Measurements from ENCODE around the gene PTX4. TPM values are rescaled to one million over a fixed set of nuclear protein-coding genes. Genes with fewer than 3 reads are reported as not detected.

Gene PTX4
- total RNA-seq, 1 experiment from 2014 or later = not detected

GRCh38 chr16:1527836-1528811, 39.4 kb upstream of the PTX4 start:
- Histone ChIP-seq H3K36me3 (no peaks in the 10 kb centered on the region), H3K27me3 (no peaks in the 10 kb centered on the region), H3K9me3 (no peaks in the 10 kb centered on the region), H3K4me3 (no peak overlapping the region)
- no peak for DNase-seq

GRCh38 chr16:1526608-1527555, 38.1 kb upstream of the PTX4 start:
- H3K27me3 ChIP-seq = no peaks in the 10 kb centered on the region
- H3K9me3 ChIP-seq = no peaks in the 10 kb centered on the region
- no peak for DNase-seq
- H3K4me3 ChIP-seq = no peak overlapping the region
- H3K36me3 ChIP-seq = no peaks in the 10 kb centered on the region

GRCh38 chr16:1525871-1526607, 37.3 kb upstream of the PTX4 start:
- Histone ChIP-seq H3K4me3 (no peak overlapping the region), H3K27me3 (no peaks in the 10 kb centered on the region), H3K9me3 (no peaks in the 10 kb centered on the region), H3K36me3 (no peaks in the 10 kb centered on the region)
- no peak for DNase-seq

DNA sequence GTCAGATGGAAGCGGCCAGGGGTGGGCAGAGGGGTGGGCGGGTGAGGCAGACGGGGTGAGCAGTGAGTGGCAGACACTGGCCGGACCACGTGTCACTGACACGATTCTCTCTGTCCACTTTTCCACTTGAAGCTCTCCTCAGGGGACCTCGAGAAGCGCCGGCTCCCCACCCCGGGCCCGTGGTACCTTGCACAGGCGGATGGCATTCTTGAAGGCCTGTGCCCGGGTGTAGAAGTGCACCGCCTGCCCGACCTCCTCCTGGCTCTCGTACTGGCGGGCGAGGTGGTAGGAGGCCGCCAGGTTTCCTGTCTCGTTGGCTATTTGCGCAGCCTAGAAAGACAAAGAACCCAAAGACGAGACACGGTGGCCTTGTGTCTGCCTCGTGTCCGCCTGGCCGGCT, 35.6 kb upstream of the PTX4 start:
- Histone ChIP-seq H3K36me3 (no peaks in the 10 kb centered on the region), H3K4me3 (no peak overlapping the region), H3K27me3 (no peaks in the 10 kb centered on the region), H3K9me3 (no peaks in the 10 kb centered on the region)
- DNase-seq = no peak

- H3K36me3 ChIP-seq = no peaks in the 10 kb centered on the region
- no peaks in the 10 kb centered on the region for H3K27me3 ChIP-seq
- DNase-seq = no peak
These were observed 35.0 kb upstream of the PTX4 start for GRCh38 chr16:1523581-1524245.

GRCh38 chr16:1520461-1520860, 31.7 kb upstream of the PTX4 start:
- H3K9me3 ChIP-seq = no peaks in the 10 kb centered on the region
- no peaks in the 10 kb centered on the region for H3K36me3 ChIP-seq
- H3K27me3 ChIP-seq = no peaks in the 10 kb centered on the region
- DNase-seq = no peak
- H3K4me3 ChIP-seq = no peak overlapping the region

More at GRCh38 chr16:1523581-1524245, 35.0 kb upstream of the PTX4 start:
- Histone ChIP-seq H3K4me3 (no peak overlapping the region), H3K9me3 (no peaks in the 10 kb centered on the region)

GRCh38 chr16:1519831-1520230, 31.1 kb upstream of the PTX4 start:
- no peaks in the 10 kb centered on the region for H3K27me3 ChIP-seq
- H3K4me3 ChIP-seq = no peak overlapping the region
- H3K36me3 ChIP-seq = no peaks in the 10 kb centered on the region
- no peak for DNase-seq
- H3K9me3 ChIP-seq = no peaks in the 10 kb centered on the region

DNA sequence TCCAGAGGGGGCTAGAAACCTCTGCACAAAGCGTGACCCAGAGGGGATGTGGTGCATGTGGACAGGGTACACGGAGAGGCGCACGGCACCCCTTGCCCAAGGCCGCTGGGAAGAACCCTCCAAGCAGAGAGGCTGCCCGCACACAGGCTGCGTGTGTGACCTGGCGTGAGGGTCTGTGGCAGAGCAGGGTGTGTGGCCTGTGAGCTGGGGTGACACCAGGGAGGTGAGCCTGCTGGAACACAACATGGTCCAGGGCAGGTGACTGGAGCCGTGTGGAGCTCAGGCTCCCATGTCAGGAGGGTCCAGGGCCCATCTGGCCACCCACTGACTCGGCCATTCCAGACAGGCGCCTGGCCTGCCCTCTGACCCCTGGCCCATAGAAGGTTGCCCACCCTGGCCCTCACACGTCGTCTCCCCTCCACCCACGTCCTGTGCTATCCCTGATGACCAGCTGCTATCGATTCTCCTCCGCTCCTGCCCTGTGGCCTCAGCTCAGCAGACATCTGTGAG, 29.9 kb upstream of the PTX4 start:
- H3K4me3 ChIP-seq = no peak overlapping the region
- DNase-seq = no peak
- no peaks in the 10 kb centered on the region for H3K9me3 ChIP-seq
- H3K27me3 ChIP-seq = no peaks in the 10 kb centered on the region
- no peaks in the 10 kb centered on the region for H3K36me3 ChIP-seq

- Histone ChIP-seq H3K4me3 (no peak overlapping the region), H3K27me3 (no peaks in the 10 kb centered on the region), H3K36me3 (peaks cover 28% of the 10 kb centered on the region), H3K9me3 (no peaks in the 10 kb centered on the region)
- DNase-seq = no peak
These were observed 25.8 kb upstream of the PTX4 start for GRCh38 chr16:1514507-1514906.

DNA sequence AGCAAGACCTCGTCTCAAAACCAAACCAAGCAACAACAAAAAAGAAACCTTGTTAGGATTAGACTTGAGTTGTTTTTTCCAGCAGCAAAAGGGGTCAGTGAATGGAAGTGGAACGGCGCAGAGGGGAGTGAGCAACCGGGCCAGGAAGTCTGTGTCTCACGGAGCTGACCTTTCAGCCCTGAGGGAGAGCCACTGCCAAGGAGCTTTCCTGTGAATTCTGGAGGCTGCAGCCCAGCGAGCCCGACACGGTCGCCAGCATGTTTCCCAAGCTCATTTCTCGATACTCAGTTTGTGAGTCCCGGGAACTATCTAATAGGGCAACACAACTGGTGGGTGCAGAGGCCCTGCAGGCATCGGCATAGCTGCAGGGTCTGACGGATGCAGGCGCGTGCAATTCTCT, 24.0 kb upstream of the PTX4 start:
- DNase-seq = no peak
- Histone ChIP-seq H3K4me3 (no peak overlapping the region), H3K9me3 (no peaks in the 10 kb centered on the region), H3K27me3 (no peaks in the 10 kb centered on the region), H3K36me3 (peaks cover 42% of the 10 kb centered on the region)

DNA sequence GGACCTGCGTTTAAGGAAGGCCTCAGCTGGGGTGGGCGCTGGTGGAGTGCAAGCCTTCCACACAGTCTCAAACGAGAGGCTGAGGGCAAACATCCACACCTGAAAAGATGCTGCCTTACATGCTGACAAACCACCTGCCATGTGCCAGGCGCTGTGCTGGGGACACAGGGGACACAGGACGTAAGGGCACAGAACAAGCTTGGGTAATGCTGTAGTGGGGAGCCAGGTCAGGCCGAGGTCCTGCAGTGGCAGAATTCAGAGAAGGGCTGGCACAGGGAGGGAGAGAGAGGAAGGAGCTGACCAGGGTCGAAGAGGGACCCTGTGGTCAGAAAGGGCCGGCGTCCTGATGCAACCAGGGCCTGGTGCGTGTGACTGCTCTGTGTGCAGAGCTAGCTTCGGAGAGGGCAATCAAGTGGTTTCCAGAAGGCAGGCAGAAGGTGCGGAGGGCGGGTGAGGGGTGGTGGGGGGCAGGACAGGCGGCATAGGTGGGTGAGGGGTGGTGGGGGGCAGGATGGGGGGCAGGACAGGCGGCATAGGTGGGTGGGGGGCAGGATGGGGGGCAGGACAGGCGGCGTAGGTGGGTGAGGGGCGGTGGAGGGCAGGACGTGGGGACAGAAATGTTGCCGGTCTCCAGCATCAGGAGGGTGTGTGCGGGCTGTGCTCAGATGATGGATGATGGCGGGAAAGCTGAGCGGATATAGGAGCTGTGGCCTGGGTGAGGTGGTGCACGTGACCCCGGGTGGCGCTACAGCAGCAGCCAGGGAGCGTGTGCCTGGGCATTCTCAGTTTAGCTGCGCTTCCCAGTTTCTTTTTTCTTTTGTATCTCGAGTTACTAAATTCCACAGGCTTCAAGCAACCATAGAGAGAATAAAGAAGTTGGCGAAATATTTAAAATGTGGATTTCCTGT, 23.2 kb upstream of the PTX4 start:
- H3K27me3 ChIP-seq = no peaks in the 10 kb centered on the region
- H3K4me3 ChIP-seq = no peak overlapping the region
- no peaks in the 10 kb centered on the region for H3K9me3 ChIP-seq
- peaks cover 42% of the 10 kb centered on the region for H3K36me3 ChIP-seq
- no peak for DNase-seq

- no peak for DNase-seq
- no peaks in the 10 kb centered on the region for H3K27me3 ChIP-seq
- peaks cover 42% of the 10 kb centered on the region for H3K36me3 ChIP-seq
- H3K9me3 ChIP-seq = no peaks in the 10 kb centered on the region
- no peak overlapping the region for H3K4me3 ChIP-seq
These were observed 22.2 kb upstream of the PTX4 start for GRCh38 chr16:1510941-1511351.

- no peaks in the 10 kb centered on the region for H3K9me3 ChIP-seq
- no peak overlapping the region for H3K4me3 ChIP-seq
- peaks cover 42% of the 10 kb centered on the region for H3K36me3 ChIP-seq
- no peak for DNase-seq
- no peaks in the 10 kb centered on the region for H3K27me3 ChIP-seq
These were observed 21.5 kb upstream of the PTX4 start for GRCh38 chr16:1510272-1510671.

- no peaks in the 10 kb centered on the region for H3K27me3 ChIP-seq
- peaks cover 42% of the 10 kb centered on the region for H3K36me3 ChIP-seq
- no peaks in the 10 kb centered on the region for H3K9me3 ChIP-seq
- no peak for DNase-seq
- no peak overlapping the region for H3K4me3 ChIP-seq
These were observed 20.8 kb upstream of the PTX4 start for GRCh38 chr16:1509307-1510221.

Data from MG63 (cell line).